ENCODE results near the gene PET100.

DNA sequence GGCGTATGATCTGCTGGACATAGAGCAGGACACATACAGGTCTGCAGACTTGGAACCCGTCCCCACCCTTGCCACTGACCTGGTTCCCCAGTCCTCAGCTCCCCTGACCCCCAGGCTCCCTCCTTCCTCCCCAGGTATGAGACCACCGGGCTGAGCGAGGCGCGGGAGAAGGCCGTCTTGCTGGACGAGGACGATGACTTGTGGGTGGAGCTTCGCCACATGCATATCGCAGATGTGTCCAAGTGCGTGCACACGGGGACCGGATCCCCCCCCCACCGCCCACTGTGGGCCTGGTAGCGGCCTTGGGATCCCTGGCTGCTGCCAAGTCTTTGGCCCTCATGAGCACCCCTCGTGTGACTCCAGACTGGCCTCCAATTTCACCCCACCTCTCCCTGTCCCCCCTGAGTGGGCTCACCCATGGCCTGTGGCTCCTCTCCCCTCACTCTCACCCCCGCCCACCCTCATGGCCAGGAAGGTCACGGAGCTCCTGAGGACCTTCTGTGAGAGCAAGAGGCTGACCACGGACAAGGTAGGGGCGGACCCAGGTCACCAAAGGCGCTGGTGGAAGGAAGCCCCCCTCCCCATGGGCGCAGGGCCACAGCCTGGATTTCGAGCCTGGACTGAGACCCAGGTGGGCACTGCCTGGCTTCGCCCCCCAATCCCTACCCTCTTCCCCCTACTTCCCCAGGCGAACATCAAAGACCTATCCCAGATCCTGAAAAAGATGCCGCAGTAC is 12.9 kb downstream of the PET100 start:
- TF ChIP-seq, protein P1, sequence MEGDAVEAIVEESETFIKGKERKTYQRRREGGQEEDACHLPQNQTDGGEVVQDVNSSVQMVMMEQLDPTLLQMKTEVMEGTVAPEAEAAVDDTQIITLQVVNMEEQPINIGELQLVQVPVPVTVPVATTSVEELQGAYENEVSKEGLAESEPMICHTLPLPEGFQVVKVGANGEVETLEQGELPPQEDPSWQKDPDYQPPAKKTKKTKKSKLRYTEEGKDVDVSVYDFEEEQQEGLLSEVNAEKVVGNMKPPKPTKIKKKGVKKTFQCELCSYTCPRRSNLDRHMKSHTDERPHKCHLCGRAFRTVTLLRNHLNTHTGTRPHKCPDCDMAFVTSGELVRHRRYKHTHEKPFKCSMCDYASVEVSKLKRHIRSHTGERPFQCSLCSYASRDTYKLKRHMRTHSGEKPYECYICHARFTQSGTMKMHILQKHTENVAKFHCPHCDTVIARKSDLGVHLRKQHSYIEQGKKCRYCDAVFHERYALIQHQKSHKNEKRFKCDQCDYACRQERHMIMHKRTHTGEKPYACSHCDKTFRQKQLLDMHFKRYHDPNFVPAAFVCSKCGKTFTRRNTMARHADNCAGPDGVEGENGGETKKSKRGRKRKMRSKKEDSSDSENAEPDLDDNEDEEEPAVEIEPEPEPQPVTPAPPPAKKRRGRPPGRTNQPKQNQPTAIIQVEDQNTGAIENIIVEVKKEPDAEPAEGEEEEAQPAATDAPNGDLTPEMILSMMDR (conservative IDR thresholded peaks at IDR 0.05 in 1 of 2, IDR thresholded peaks at IDR 0.05 in 1 of 2; ENCODE audit: extremely low read depth in 1 of 2, insufficient read depth in 1 of 2, low read depth in 1 of 2, low read length in 2 of 2): no peak
- TF ChIP-seq EZH2 (IDR thresholded peaks at IDR 0.05; ENCODE audit: borderline replicate concordance, low read length): no peak
